ENCODE data around the gene CCL21.

CCL21 gene

GRCh38 chr9:34690983-34691935 is 18.7 kb downstream of the CCL21 start, which contains the start of gene CCL19:
TSS of gene CCL19 (minus strand) at chr9:34691276. CDS start at chr9:34691139, 137 bp downstream.
- no peak for ATAC-seq (replicated peaks)
- Mint-ChIP-seq H3K27ac (no peak within 1 kb of the TSS), H3K9me3 (no peaks in the 10 kb centered on the region), H3K27me3 (peaks cover 5 to 19% of the 10 kb centered on the region in 2 donors), H3K36me3 (no peaks in the 10 kb centered on the region), H3K4me1 (peaks cover 0 to 6% of the 10 kb centered on the region in 2 donors), H3K4me3 (no peak within 1 kb of the TSS)
- no peak for DNase-seq

- no peak for DNase-seq
- peaks cover 2 to 6% of the 10 kb centered on the region in 2 donors for H3K4me1 Mint-ChIP-seq
- no peak overlapping the region for H3K27ac Mint-ChIP-seq
- H3K27me3 Mint-ChIP-seq, result peaks cover 5 to 13% of the 10 kb centered on the region in 2 donors
- H3K9me3 Mint-ChIP-seq, result no peaks in the 10 kb centered on the region
- no peak for ATAC-seq (replicated peaks)
- no peak overlapping the region for H3K4me3 Mint-ChIP-seq
- H3K36me3 Mint-ChIP-seq, result no peaks in the 10 kb centered on the region
These were observed 20.4 kb downstream of the CCL21 start for GRCh38 chr9:34689512-34689911.

GRCh38 chr9:34689116-34689470 is 20.8 kb downstream of the CCL21 start:
- ATAC-seq (replicated peaks), result no peak
- Mint-ChIP-seq H3K4me1 (peaks cover 2 to 6% of the 10 kb centered on the region in 2 donors), H3K27me3 (peaks cover 5 to 13% of the 10 kb centered on the region in 2 donors), H3K4me3 (no peak overlapping the region), H3K36me3 (no peaks in the 10 kb centered on the region), H3K9me3 (no peaks in the 10 kb centered on the region), H3K27ac (no peak overlapping the region)
- DNase-seq, result no peak

- ATAC-seq (replicated peaks) (no peak), DNase-seq (no peak)
- no peak overlapping the region for H3K4me3 Mint-ChIP-seq
- H3K36me3 Mint-ChIP-seq, result no peaks in the 10 kb centered on the region
- H3K27me3 Mint-ChIP-seq, result peaks cover 5 to 13% of the 10 kb centered on the region in 2 donors
- peaks cover 2 to 6% of the 10 kb centered on the region in 2 donors for H3K4me1 Mint-ChIP-seq
- no peak overlapping the region for H3K27ac Mint-ChIP-seq
- no peaks in the 10 kb centered on the region for H3K9me3 Mint-ChIP-seq
These were observed 21.4 kb downstream of the CCL21 start for GRCh38 chr9:34688329-34689115.

DNA sequence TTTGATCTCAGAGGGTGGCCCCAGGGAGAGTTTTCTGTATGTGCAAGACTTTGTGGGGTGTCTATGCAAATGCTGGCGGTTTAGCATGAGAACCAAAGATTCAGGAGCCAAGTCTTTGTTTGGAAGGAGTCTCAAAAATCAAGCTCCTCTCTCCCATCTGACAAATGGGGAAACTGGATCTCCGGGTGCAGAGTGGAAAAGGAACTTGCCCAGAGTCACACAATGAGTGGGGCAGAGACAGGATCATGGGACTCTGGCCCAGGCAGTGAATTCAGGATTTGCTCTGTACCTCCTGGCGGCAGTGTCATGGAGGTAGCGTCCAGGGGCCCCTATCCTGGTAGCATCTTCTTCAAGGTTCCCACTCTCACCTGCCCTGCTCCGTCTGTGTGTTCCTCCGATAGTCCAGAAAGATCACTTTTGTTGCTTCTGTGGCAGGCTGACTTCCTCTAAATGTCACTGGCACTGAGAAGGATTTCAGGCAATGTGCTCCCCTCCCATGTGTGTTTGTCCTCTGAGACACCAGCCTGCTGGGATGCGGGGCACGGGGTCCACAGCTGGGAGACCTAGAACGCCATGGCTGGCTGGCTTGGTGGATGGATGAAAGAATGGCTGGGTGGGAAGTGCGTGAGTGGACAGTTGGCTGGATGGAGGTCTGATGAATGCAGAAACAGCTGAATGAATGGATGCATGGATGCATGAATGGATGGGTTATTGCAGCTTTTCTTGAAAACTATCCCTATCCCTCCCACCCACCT is 22.5 kb downstream of the CCL21 start:
- Mint-ChIP-seq H3K4me1 (peaks cover 2 to 6% of the 10 kb centered on the region in 2 donors), H3K27ac (no peak overlapping the region), H3K36me3 (no peaks in the 10 kb centered on the region), H3K4me3 (no peak overlapping the region), H3K9me3 (no peaks in the 10 kb centered on the region), H3K27me3 (peaks cover 5 to 10% of the 10 kb centered on the region in 2 donors)
- ATAC-seq (replicated peaks) (no peak), DNase-seq (no peak)

DNA sequence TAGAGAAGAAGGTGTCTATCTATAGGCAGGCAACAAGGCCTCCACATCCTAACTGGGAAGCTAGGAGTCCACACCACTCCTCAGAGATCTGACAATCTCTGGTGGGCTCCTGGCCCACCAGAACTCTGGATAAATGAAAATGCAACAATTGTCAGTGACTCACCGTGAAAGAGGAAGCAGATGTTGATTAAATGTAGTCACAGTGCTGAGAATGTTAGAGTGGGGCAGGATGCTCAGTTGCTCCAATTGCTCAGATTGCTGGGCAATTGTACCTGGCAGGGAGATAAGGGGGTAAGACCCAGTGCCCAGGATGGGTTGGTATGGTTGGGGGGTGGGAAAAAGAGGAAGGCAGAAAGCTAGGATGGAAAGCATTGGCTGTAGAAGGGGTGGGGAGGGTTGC is 23.2 kb downstream of the CCL21 start:
- no peak overlapping the region for H3K4me3 Mint-ChIP-seq
- no peak overlapping the region for H3K27ac Mint-ChIP-seq
- H3K9me3 Mint-ChIP-seq, result no peaks in the 10 kb centered on the region
- H3K36me3 Mint-ChIP-seq, result no peaks in the 10 kb centered on the region
- peaks cover 5 to 10% of the 10 kb centered on the region in 2 donors for H3K27me3 Mint-ChIP-seq
- ATAC-seq (replicated peaks) (peak in 1 of 2 donors; percentile 36), DNase-seq (no peak)
- peaks cover 2 to 6% of the 10 kb centered on the region in 2 donors for H3K4me1 Mint-ChIP-seq

- no peaks in the 10 kb centered on the region for H3K9me3 Mint-ChIP-seq
- H3K4me3 Mint-ChIP-seq, result no peak overlapping the region
- ATAC-seq (replicated peaks) (no peak), DNase-seq (no peak)
- H3K27me3 Mint-ChIP-seq, result peaks cover 5 to 10% of the 10 kb centered on the region in 2 donors
- no peaks in the 10 kb centered on the region for H3K36me3 Mint-ChIP-seq
- no peak overlapping the region for H3K27ac Mint-ChIP-seq
- peaks cover 2 to 6% of the 10 kb centered on the region in 2 donors for H3K4me1 Mint-ChIP-seq
These were observed 23.7 kb downstream of the CCL21 start for GRCh38 chr9:34686231-34686630.

- peaks cover 0 to 2% of the 10 kb centered on the region in 2 donors for H3K36me3 Mint-ChIP-seq
- H3K27ac Mint-ChIP-seq, result no peak overlapping the region
- no peak overlapping the region for H3K4me3 Mint-ChIP-seq
- no peaks in the 10 kb centered on the region for H3K9me3 Mint-ChIP-seq
- DNase-seq, result no peak
- H3K4me1 Mint-ChIP-seq, result peaks cover 0 to 2% of the 10 kb centered on the region in 2 donors
- peaks cover 5 to 10% of the 10 kb centered on the region in 2 donors for H3K27me3 Mint-ChIP-seq
- ATAC-seq (replicated peaks), result no peak
These were observed 24.3 kb downstream of the CCL21 start for GRCh38 chr9:34685591-34685990.

DNA sequence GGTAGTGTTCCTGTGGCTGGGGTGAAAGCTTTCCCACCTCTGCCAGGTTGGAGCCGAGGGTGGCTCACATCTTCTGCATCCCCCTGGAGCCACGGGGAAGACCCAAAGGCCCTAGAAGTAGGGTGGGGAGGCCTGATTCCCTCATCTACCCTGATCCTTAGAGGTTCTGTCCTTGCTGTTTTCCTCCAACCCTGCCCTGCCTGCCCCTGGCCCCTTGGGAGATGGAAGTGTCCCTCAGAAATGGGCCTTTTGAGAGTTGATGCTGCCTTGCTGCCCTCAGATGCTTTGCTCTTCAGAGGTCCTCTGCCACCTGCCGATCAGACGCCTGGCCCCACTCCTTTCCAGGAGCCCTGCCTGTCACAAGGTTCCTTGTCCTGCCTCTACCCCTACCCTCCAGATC is 25.1 kb downstream of the CCL21 start:
- no peak for DNase-seq
- peaks cover 0 to 2% of the 10 kb centered on the region in 2 donors for H3K4me1 Mint-ChIP-seq
- no peak for ATAC-seq (replicated peaks)
- no peak overlapping the region for H3K27ac Mint-ChIP-seq
- H3K4me3 Mint-ChIP-seq, result no peak overlapping the region
- peaks cover 2 to 10% of the 10 kb centered on the region in 2 donors for H3K27me3 Mint-ChIP-seq
- peaks cover 0 to 2% of the 10 kb centered on the region in 2 donors for H3K36me3 Mint-ChIP-seq
- no peaks in the 10 kb centered on the region for H3K9me3 Mint-ChIP-seq

DNA sequence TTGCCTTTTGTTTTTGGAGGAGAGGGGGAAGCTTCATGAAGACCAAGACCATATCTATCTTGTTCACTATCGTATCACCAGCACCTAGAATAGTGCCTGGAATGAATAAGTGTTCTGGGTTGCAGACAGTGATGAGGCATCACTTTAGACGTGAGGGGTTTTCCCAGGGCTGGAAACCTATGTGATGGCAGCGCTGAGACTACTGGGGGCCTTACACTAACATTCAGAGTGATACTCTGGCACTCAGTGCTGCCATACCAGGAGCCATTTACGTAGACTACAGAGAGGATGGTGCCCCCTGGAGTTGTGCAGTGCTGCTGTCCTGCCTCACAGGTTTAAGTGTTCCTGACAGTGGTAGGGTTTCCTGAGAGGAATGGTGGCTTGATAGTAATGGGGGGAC is 25.8 kb downstream of the CCL21 start:
- H3K27me3 Mint-ChIP-seq, result peaks cover 0 to 9% of the 10 kb centered on the region in 2 donors
- peaks cover 0 to 2% of the 10 kb centered on the region in 2 donors for H3K36me3 Mint-ChIP-seq
- H3K4me3 Mint-ChIP-seq, result no peak overlapping the region
- no peaks in the 10 kb centered on the region for H3K9me3 Mint-ChIP-seq
- H3K27ac Mint-ChIP-seq, result no peak overlapping the region
- ATAC-seq (replicated peaks) (peak in 1 of 2 donors; percentile 65), DNase-seq (no peak)
- peaks cover 0 to 2% of the 10 kb centered on the region in 2 donors for H3K4me1 Mint-ChIP-seq

GRCh38 chr9:34675869-34676268 is 34.1 kb downstream of the CCL21 start:
- H3K4me1 Mint-ChIP-seq, result no peaks in the 10 kb centered on the region
- no peak for ATAC-seq (replicated peaks)
- H3K9me3 Mint-ChIP-seq, result peaks cover 0 to 2% of the 10 kb centered on the region in 2 donors
- H3K36me3 Mint-ChIP-seq, result peaks cover 0 to 2% of the 10 kb centered on the region in 2 donors
- no peak for DNase-seq
- H3K27me3 Mint-ChIP-seq, result peaks cover 0 to 4% of the 10 kb centered on the region in 2 donors
- H3K4me3 Mint-ChIP-seq, result no peak overlapping the region
- no peak overlapping the region for H3K27ac Mint-ChIP-seq

GRCh38 chr9:34675048-34675714 is 34.8 kb downstream of the CCL21 start:
- ATAC-seq (replicated peaks), result peak; percentile 73 to 80
- H3K27ac Mint-ChIP-seq, result no peak overlapping the region
- no peak overlapping the region for H3K4me3 Mint-ChIP-seq
- H3K36me3 Mint-ChIP-seq, result peaks cover 0 to 7% of the 10 kb centered on the region in 2 donors
- H3K4me1 Mint-ChIP-seq, result no peaks in the 10 kb centered on the region
- DNase-seq, result peak; percentile 26
- H3K27me3 Mint-ChIP-seq, result peaks cover 0 to 4% of the 10 kb centered on the region in 2 donors
- peaks cover 0 to 3% of the 10 kb centered on the region in 2 donors for H3K9me3 Mint-ChIP-seq

GRCh38 chr9:34674440-34674839 is 35.5 kb downstream of the CCL21 start:
- DNase-seq, result no peak
- Mint-ChIP-seq H3K9me3 (peaks cover 4 to 5% of the 10 kb centered on the region in 2 donors), H3K27ac (no peak overlapping the region), H3K36me3 (peaks cover 2 to 12% of the 10 kb centered on the region in 2 donors), H3K4me1 (no peaks in the 10 kb centered on the region), H3K4me3 (no peak overlapping the region), H3K27me3 (peaks cover 0 to 4% of the 10 kb centered on the region in 2 donors)
- no peak for ATAC-seq (replicated peaks)

Measured in stimulated activated naive B cell treated with anti-CD40 and anti-IgM and Interleukin-4, amounts not matched to agents 10 μg/mL and 1 μg/mL and 100 μg/mL, for 72 hours (primary cell).